ENCODE measurements around the gene CHAC2. TPM values are rescaled to one million over a fixed set of nuclear protein-coding genes. Genes with fewer than 3 reads are reported as not detected.

The CHAC2 gene
- total and polyA plus RNA-seq, 4 experiments from 2014 or later: 1.5 to 4.9 (median 2.6) TPM

- intact Hi-C loops (cut with micrococcal nuclease): loop anchor here (1.0 to 10.0 kb wide), 3 partner anchors 18 to 328 kb away; partner anchors contain the start of genes ACYP2 and PSME4
- Histone ChIP-seq H3K27me3 (ENCODE audit: insufficient read depth, low read length) (no peaks in the 10 kb centered on the region), H3K4me1 (ENCODE audit: insufficient read depth, low read length) (peaks cover 49% of the 10 kb centered on the region), H3K4me3 (ENCODE audit: low read length in 2 of 2) (peak overlapping the region; percentile 80 to 96), H3K27ac (ENCODE audit: low read depth, low read length) (peak overlapping the region; percentile 86), H3K36me3 (ENCODE audit: insufficient read depth, low read length) (no peaks in the 10 kb centered on the region), H3K9me3 (ENCODE audit: control insufficient read depth in 1 of 2, low read length in 2 of 2) (no peaks in the 10 kb centered on the region)
- no peaks in the 10 kb centered on the region for H3K27me3 Mint-ChIP-seq
- peak overlapping the region; percentile 91 to 100 (median 96) for H3K4me3 Mint-ChIP-seq
- CTCF ChIA-PET (ENCODE audit: partially characterized antibody): interaction anchor here (1.4 kb wide), 1 partner anchor 19 kb away, joined by 6 read pairs; the partner anchor contains the start of gene CHAC2
- POLR2A ChIA-PET (ENCODE audit: partially characterized antibody): interaction anchor here (0.5 to 6.2 kb wide), 6 partner anchors 15 to 330 kb away, joined by 3 to 66 read pairs (median 4); partner anchors contain the start of gene CHAC2
- DNase-seq: peak in 1 of 5 donors; percentile 58
- peaks cover 7 to 26% of the 10 kb centered on the region in 2 donors for H3K36me3 Mint-ChIP-seq
- H3K9me3 Mint-ChIP-seq: no peaks in the 10 kb centered on the region
- peak overlapping the region; percentile 90 to 99 (median 95) for H3K27ac Mint-ChIP-seq
- H3K4me1 Mint-ChIP-seq: peaks cover 36 to 74% (median 52%) of the 10 kb centered on the region in 4 donors
These were observed 18.7 kb downstream of the CHAC2 start for GRCh38 chr2:53786352-53786704.

GRCh38 chr2:53786705-53787613, 19.4 kb downstream of the CHAC2 start, which contains the start of the genes ASB3 and ERLEC1:
ASB3 (minus strand) TSS chr2:53786953; CDS start chr2:53765572, 21,381 bp downstream.
ERLEC1 (plus strand) TSS chr2:53787044; CDS start chr2:53787211, 167 bp downstream.
- Histone ChIP-seq H3K4me3 (ENCODE audit: low read length in 2 of 2) (peak within 1 kb of the TSS; percentile 80 to 96), H3K27me3 (ENCODE audit: insufficient read depth, low read length) (no peaks in the 10 kb centered on the region), H3K36me3 (ENCODE audit: insufficient read depth, low read length) (no peaks in the 10 kb centered on the region), H3K9me3 (ENCODE audit: control insufficient read depth in 1 of 2, low read length in 2 of 2) (no peaks in the 10 kb centered on the region), H3K27ac (ENCODE audit: low read depth, low read length) (peak within 1 kb of the TSS; percentile 86), H3K4me1 (ENCODE audit: insufficient read depth, low read length) (peaks cover 49% of the 10 kb centered on the region)
- H3K36me3 Mint-ChIP-seq: peaks cover 7 to 25% of the 10 kb centered on the region in 2 donors
- H3K4me3 Mint-ChIP-seq: peak within 1 kb of the TSS; percentile 91 to 100 (median 96)
- CTCF ChIA-PET (ENCODE audit: partially characterized antibody): interaction anchor here (1.0 to 1.4 kb wide), 3 partner anchors 8 to 20 kb away, joined by 3 to 6 read pairs (median 3); partner anchors contain the start of gene CHAC2
- H3K27me3 Mint-ChIP-seq: no peaks in the 10 kb centered on the region
- no peaks in the 10 kb centered on the region for H3K9me3 Mint-ChIP-seq
- peaks cover 36 to 73% (median 52%) of the 10 kb centered on the region in 4 donors for H3K4me1 Mint-ChIP-seq
- DNase-seq: peak; percentile 85 to 90 (median 87)
- POLR2A ChIA-PET (ENCODE audit: partially characterized antibody): interaction anchor here (0.8 to 6.2 kb wide), 6 partner anchors 16 to 771 kb away, joined by 3 to 66 read pairs (median 4); partner anchors contain the start of gene CHAC2
- intact Hi-C loops (cut with micrococcal nuclease): loop anchor here (1.0 to 10.0 kb wide), 4 partner anchors 19 to 936 kb away; partner anchors contain the start of genes ACYP2, EML6 and PSME4
- H3K27ac Mint-ChIP-seq: peak within 1 kb of the TSS; percentile 90 to 99 (median 95)

GRCh38 chr2:53787614-53788289, 20.1 kb downstream of the CHAC2 start:
- Histone ChIP-seq H3K9me3 (ENCODE audit: control insufficient read depth in 1 of 2, low read length in 2 of 2) (no peaks in the 10 kb centered on the region), H3K4me3 (ENCODE audit: low read length in 2 of 2) (peak overlapping the region; percentile 80 to 96), H3K4me1 (ENCODE audit: insufficient read depth, low read length) (peaks cover 49% of the 10 kb centered on the region), H3K36me3 (ENCODE audit: insufficient read depth, low read length) (no peaks in the 10 kb centered on the region), H3K27me3 (ENCODE audit: insufficient read depth, low read length) (no peaks in the 10 kb centered on the region), H3K27ac (ENCODE audit: low read depth, low read length) (peak overlapping the region; percentile 86)
- Mint-ChIP-seq H3K4me1 (peaks cover 33 to 74% (median 51%) of the 10 kb centered on the region in 4 donors), H3K27ac (peak overlapping the region; percentile 90 to 99 (median 95)), H3K4me3 (peak overlapping the region; percentile 91 to 100 (median 96)), H3K36me3 (peaks cover 4 to 20% of the 10 kb centered on the region in 2 donors), H3K9me3 (no peaks in the 10 kb centered on the region), H3K27me3 (no peaks in the 10 kb centered on the region)
- ChIA-PET POLR2A (ENCODE audit: partially characterized antibody) (interaction anchor here (1.1 to 6.2 kb wide), 2 partner anchors 20 to 770 kb away, joined by 3 to 66 read pairs; partner anchors contain the start of gene CHAC2), CTCF (ENCODE audit: partially characterized antibody) (interaction anchor here (1.0 kb wide), 2 partner anchors 9 to 20 kb away, joined by 3 read pairs; partner anchors contain the start of gene CHAC2)
- intact Hi-C loops (cut with micrococcal nuclease): loop anchor here (1.0 to 10.0 kb wide), 3 partner anchors 187 to 936 kb away; partner anchors contain the start of genes ACYP2, EML6 and PSME4
- DNase-seq: peak in 2 of 5 donors; percentile 8 to 46

GRCh38 chr2:53793261-53793660, 25.7 kb downstream of the CHAC2 start:
- Histone ChIP-seq H3K4me1 (ENCODE audit: insufficient read depth, low read length) (peaks cover 12% of the 10 kb centered on the region), H3K9me3 (ENCODE audit: control insufficient read depth in 1 of 2, low read length in 2 of 2) (no peaks in the 10 kb centered on the region), H3K4me3 (ENCODE audit: low read length in 2 of 2) (no peak overlapping the region), H3K27me3 (ENCODE audit: insufficient read depth, low read length) (no peaks in the 10 kb centered on the region), H3K36me3 (ENCODE audit: insufficient read depth, low read length) (peaks cover 7% of the 10 kb centered on the region), H3K27ac (ENCODE audit: low read depth, low read length) (no peak overlapping the region)
- intact Hi-C loops (cut with micrococcal nuclease): no loop called here
- Mint-ChIP-seq H3K27me3 (no peaks in the 10 kb centered on the region), H3K4me1 (peaks cover 9 to 28% (median 19%) of the 10 kb centered on the region in 4 donors), H3K4me3 (no peak overlapping the region), H3K9me3 (no peaks in the 10 kb centered on the region), H3K27ac (peak overlapping the region in 1 of 7 donors; percentile 30), H3K36me3 (peaks cover 16 to 17% of the 10 kb centered on the region in 2 donors)
- ChIA-PET POLR2A (ENCODE audit: partially characterized antibody) (no interaction called here), CTCF (ENCODE audit: partially characterized antibody) (no interaction called here)
- no peak for DNase-seq

- Histone ChIP-seq H3K4me1 (ENCODE audit: insufficient read depth, low read length) (peaks cover 6% of the 10 kb centered on the region), H3K36me3 (ENCODE audit: insufficient read depth, low read length) (peaks cover 7% of the 10 kb centered on the region), H3K4me3 (ENCODE audit: low read length in 2 of 2) (no peak overlapping the region), H3K27ac (ENCODE audit: low read depth, low read length) (no peak overlapping the region), H3K27me3 (ENCODE audit: insufficient read depth, low read length) (no peaks in the 10 kb centered on the region), H3K9me3 (ENCODE audit: control insufficient read depth in 1 of 2, low read length in 2 of 2) (no peaks in the 10 kb centered on the region)
- Mint-ChIP-seq H3K4me1 (peaks cover 9 to 23% (median 14%) of the 10 kb centered on the region in 4 donors), H3K27ac (peak overlapping the region in 1 of 7 donors; percentile 36), H3K36me3 (peaks cover 17 to 20% of the 10 kb centered on the region in 2 donors), H3K9me3 (no peaks in the 10 kb centered on the region), H3K4me3 (no peak overlapping the region), H3K27me3 (no peaks in the 10 kb centered on the region)
- POLR2A ChIA-PET (ENCODE audit: partially characterized antibody): no interaction called here
- CTCF ChIA-PET (ENCODE audit: partially characterized antibody): no interaction called here
- no peak for DNase-seq
- intact Hi-C loops (cut with micrococcal nuclease): no loop called here
These were observed 26.2 kb downstream of the CHAC2 start for GRCh38 chr2:53793821-53794220.

GRCh38 chr2:53801547-53801946, 33.9 kb downstream of the CHAC2 start:
- Mint-ChIP-seq H3K4me3 (no peak overlapping the region), H3K27ac (no peak overlapping the region), H3K4me1 (peaks cover 0 to 7% (median 1%) of the 10 kb centered on the region in 4 donors), H3K36me3 (peaks cover 31 to 48% of the 10 kb centered on the region in 2 donors), H3K27me3 (no peaks in the 10 kb centered on the region), H3K9me3 (no peaks in the 10 kb centered on the region)
- intact Hi-C loops (cut with micrococcal nuclease): no loop called here
- Histone ChIP-seq H3K27ac (ENCODE audit: low read depth, low read length) (no peak overlapping the region), H3K36me3 (ENCODE audit: insufficient read depth, low read length) (peaks cover 16% of the 10 kb centered on the region), H3K27me3 (ENCODE audit: insufficient read depth, low read length) (no peaks in the 10 kb centered on the region), H3K4me1 (ENCODE audit: insufficient read depth, low read length) (no peaks in the 10 kb centered on the region), H3K4me3 (ENCODE audit: low read length in 2 of 2) (no peak overlapping the region), H3K9me3 (ENCODE audit: control insufficient read depth in 1 of 2, low read length in 2 of 2) (no peaks in the 10 kb centered on the region)
- DNase-seq: no peak
- CTCF ChIA-PET (ENCODE audit: partially characterized antibody): interaction anchor here (0.6 kb wide), 1 partner anchor 192 kb away, joined by 3 read pairs; no protein-coding TSS in a partner anchor
- POLR2A ChIA-PET (ENCODE audit: partially characterized antibody): no interaction called here
